SK-N-SH (cell line): Measurements from ENCODE around the gene FAM177A1.

Experiments
- CHD2 ChIP-seq: fragments of 150-350 bp; IDR thresholded peaks from 2 replicates; pipeline ENCODE4 v1.6.1; 2018; ENCODE audit warnings: low read length; ENCODE audit not compliant: partially characterized antibody
- CTCF ChIP-seq: fragments of 200-600 bp; sonication (generic); IDR thresholded peaks from 2 replicates; pipeline ENCODE4 v1.6.1; 2017; ENCODE audit warnings: antibody characterized with exemption, mild to moderate bottlenecking, moderate library complexity
- ELF1 ChIP-seq: IDR thresholded peaks from 2 replicates; pipeline ENCODE4 v1.4.0; 2012
- EP300 ChIP-seq, 2 experiments: IDR thresholded peaks; 2 replicates each; pipeline versions ENCODE4 v1.4.0 to v1.6.1; 2012; ENCODE audit warnings: borderline replicate concordance in 1 of 2, low read depth in 1 of 2, low read length in 1 of 2
- FOXM1 ChIP-seq: IDR thresholded peaks from 2 replicates; pipeline ENCODE4 v1.4.0; 2012; ENCODE audit warnings: low read depth, mild to moderate bottlenecking
- JUND ChIP-seq: IDR thresholded peaks from 2 replicates; pipeline ENCODE4 v1.4.0; 2012
- MAX ChIP-seq: IDR thresholded peaks from 2 replicates; pipeline ENCODE4 v1.4.0; 2012; ENCODE audit warnings: low read depth
- MXI1 ChIP-seq: IDR thresholded peaks from 2 replicates; pipeline ENCODE4 v1.6.1; 2012; ENCODE audit warnings: mild to moderate bottlenecking, low read depth, low read length, improper control_type of control experiment
- POLR2AphosphoS5 ChIP-seq: IDR thresholded peaks from 2 replicates; pipeline ENCODE4 v1.6.1; 2012; ENCODE audit warnings: low read depth, low read length
- RFX5 ChIP-seq: IDR thresholded peaks from 2 replicates; pipeline ENCODE4 v1.6.1; 2012; ENCODE audit warnings: mild to moderate bottlenecking, improper control_type of control experiment, low read length
- TAF1 ChIP-seq: IDR thresholded peaks from 2 replicates; pipeline ENCODE4 v1.6.1; 2012; ENCODE audit warnings: low read depth, mild to moderate bottlenecking, low read length, moderate library complexity, borderline replicate concordance
- USF1 ChIP-seq: IDR thresholded peaks from 2 replicates; pipeline ENCODE4 v1.4.0; 2012; ENCODE audit warnings: low read depth, borderline replicate concordance
- TF ChIP-seq, protein P1 (sequence below): IDR thresholded peaks from 2 replicates; pipeline ENCODE4 v1.6.1; 2012; ENCODE audit warnings: mild to moderate bottlenecking, low read depth, low read length, moderate library complexity
- TF ChIP-seq, protein P2 (sequence below): IDR thresholded peaks from 2 replicates; pipeline ENCODE4 v1.4.0; 2012; ENCODE audit warnings: low read depth, borderline replicate concordance

- TF ChIP-seq ELF1 = peak; percentile 98
- no peak for TF ChIP-seq CTCF
- TF ChIP-seq USF1 = peak; percentile 98
- TF ChIP-seq FOXM1 = no peak
- TF ChIP-seq MXI1 = peak; percentile 28; the same call in 1 of the 2 replicates
- peak in 1 of 2 experiments; percentile 50; a peak in 1 of 4 replicates for TF ChIP-seq EP300 (IDR thresholded peaks at IDR 0.05; ENCODE audit: borderline replicate concordance in 1 of 2, low read depth in 1 of 2, low read length in 1 of 2)
- TF ChIP-seq MAX = peak; percentile 93
- TF ChIP-seq, protein P1, sequence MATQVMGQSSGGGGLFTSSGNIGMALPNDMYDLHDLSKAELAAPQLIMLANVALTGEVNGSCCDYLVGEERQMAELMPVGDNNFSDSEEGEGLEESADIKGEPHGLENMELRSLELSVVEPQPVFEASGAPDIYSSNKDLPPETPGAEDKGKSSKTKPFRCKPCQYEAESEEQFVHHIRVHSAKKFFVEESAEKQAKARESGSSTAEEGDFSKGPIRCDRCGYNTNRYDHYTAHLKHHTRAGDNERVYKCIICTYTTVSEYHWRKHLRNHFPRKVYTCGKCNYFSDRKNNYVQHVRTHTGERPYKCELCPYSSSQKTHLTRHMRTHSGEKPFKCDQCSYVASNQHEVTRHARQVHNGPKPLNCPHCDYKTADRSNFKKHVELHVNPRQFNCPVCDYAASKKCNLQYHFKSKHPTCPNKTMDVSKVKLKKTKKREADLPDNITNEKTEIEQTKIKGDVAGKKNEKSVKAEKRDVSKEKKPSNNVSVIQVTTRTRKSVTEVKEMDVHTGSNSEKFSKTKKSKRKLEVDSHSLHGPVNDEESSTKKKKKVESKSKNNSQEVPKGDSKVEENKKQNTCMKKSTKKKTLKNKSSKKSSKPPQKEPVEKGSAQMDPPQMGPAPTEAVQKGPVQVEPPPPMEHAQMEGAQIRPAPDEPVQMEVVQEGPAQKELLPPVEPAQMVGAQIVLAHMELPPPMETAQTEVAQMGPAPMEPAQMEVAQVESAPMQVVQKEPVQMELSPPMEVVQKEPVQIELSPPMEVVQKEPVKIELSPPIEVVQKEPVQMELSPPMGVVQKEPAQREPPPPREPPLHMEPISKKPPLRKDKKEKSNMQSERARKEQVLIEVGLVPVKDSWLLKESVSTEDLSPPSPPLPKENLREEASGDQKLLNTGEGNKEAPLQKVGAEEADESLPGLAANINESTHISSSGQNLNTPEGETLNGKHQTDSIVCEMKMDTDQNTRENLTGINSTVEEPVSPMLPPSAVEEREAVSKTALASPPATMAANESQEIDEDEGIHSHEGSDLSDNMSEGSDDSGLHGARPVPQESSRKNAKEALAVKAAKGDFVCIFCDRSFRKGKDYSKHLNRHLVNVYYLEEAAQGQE = no peak
- TF ChIP-seq, protein P2, sequence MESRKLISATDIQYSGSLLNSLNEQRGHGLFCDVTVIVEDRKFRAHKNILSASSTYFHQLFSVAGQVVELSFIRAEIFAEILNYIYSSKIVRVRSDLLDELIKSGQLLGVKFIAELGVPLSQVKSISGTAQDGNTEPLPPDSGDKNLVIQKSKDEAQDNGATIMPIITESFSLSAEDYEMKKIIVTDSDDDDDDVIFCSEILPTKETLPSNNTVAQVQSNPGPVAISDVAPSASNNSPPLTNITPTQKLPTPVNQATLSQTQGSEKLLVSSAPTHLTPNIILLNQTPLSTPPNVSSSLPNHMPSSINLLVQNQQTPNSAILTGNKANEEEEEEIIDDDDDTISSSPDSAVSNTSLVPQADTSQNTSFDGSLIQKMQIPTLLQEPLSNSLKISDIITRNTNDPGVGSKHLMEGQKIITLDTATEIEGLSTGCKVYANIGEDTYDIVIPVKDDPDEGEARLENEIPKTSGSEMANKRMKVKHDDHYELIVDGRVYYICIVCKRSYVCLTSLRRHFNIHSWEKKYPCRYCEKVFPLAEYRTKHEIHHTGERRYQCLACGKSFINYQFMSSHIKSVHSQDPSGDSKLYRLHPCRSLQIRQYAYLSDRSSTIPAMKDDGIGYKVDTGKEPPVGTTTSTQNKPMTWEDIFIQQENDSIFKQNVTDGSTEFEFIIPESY = peak; percentile 77
- peak; percentile 61 for TF ChIP-seq TAF1
- TF ChIP-seq RFX5 = no peak
- peak; percentile 19 for TF ChIP-seq POLR2AphosphoS5
- peak; percentile 60 for TF ChIP-seq CHD2
- TF ChIP-seq JUND = no peak
Measured at GRCh38 chr14:35121887-35122695, 76.0 kb downstream of the FAM177A1 start, which contains the start of the genes PPP2R3C and PRORP.
